EL (cell line): ENCODE data around the gene CTSK.
"Not testable (repeated sequence)": the region's sequence is repeated elsewhere in the genome, so short reads cannot be mapped to it uniquely, and the experiment has no call there.

Experiments
- DNase-seq: peaks from one replicate; pipeline ENCODE4 v3.0.0-alpha.2; 2016

The CTSK gene

DNA sequence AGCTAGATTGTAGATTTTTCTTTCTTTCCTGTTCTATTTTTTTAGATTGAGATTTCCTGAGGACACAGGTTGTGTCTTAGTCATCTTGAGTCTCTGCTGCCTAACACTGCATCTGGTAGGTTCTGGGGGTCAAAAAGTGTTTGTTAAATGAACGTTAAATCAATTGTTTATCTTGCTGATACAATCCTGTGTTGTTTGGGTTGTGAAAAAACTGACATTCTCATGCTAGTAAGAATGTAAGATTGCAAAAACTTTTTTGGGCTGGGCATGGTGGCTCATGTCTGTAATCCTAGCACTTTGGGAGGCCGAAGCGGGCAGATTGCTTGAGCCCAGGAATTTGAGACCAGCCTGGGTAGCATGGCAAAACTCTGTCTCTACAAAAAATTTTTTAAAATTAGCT is 3.4 kb downstream of the CTSK start:
- DNase-seq: no peak

DNA sequence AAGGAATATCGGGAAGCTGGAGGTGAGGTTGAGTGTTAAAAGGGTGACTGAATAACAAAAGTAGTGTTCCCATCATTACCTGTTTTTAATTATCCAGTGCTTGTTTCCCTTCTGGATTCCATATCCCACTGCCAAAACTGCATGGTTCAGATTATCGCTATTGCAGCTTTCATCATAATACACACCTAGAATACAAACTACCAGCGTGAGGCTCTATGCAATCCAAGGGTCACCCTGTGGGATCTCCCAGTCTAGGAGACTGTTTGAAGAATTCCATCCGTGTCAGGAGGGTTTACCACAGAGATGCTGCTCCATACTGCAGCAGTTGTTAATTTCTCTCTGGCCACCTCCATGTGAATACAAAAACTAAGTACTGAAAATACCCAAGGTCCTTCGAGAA is 9.0 kb downstream of the CTSK start:
- no peak for DNase-seq

DNA sequence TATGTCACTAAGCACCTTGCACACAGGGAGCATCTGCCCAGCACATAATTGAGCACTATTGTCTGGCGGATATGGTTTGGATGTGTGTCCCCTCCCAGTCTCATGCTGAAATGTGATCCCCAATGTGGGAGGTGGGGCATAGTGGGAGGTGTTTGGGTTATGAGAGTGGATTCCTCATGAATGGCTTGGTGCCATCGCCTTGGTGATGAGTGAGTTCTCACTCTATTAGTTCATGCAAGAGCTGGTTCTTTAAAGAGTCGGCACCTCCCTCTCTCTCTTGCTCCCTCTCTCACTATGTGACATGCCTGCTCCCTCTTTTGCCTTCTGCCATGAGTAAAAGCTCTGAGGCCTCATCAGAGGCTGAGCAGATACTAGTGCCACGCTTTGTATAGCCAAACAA is 9.5 kb downstream of the CTSK start:
- no peak for DNase-seq

DNA sequence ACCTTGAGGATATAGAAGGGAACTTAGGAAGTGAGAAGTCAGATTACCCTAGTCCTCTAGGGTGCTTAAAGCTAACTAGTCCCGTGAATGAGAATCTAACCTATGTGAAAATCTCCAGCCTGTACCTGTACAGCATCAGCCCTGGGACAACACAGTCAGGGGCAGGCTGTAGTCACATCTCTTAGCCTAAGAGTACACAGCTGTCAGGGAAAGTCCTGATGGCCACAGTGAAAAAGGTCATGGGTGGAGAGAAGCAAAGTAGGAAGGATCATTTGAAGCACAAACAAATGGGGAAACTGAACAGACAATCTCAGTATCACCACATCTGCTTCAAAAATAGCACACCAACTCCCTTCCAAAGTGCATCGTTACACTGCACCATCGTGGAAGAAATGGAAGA is 11.7 kb downstream of the CTSK start:
- DNase-seq: no peak

DNA sequence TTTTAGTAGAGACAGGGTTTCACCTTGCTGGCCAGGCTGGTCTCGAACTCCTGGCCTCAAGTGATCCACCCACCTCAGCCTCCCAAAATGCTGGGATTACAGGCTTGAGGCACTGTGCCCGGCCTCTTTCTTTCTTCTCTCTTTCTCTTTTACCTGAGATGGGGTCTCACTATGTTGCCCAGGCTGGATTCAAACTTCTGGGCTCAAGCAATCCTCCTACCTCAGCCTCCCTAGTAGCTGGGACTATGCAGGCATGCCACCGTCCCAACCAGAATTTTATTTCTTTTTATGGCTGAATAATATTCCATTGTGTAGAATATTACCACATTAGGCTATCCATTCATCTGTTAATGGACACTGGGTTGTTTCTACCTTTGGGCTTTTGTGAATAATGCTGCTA is 14.3 kb downstream of the CTSK start:
- not testable (repeated sequence) for DNase-seq

DNA sequence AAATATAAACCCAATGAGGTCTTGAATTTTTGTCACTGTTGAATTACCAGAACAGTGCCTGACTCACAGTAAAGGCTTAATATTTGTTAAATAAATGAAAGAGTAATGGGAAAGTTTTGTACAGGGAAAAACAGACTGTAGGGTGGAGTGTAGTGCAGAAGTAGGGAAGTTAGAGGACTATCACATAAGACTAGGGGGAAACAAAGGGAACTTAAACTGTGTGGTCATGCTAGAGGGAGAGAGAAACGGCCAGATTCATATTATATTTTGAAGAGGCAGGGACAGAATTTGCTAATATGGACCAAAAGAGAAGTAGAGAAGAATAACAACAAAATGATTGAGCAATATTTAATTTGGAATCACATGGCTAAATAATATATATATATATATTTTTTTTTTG is 14.8 kb downstream of the CTSK start:
- no peak for DNase-seq

DNA sequence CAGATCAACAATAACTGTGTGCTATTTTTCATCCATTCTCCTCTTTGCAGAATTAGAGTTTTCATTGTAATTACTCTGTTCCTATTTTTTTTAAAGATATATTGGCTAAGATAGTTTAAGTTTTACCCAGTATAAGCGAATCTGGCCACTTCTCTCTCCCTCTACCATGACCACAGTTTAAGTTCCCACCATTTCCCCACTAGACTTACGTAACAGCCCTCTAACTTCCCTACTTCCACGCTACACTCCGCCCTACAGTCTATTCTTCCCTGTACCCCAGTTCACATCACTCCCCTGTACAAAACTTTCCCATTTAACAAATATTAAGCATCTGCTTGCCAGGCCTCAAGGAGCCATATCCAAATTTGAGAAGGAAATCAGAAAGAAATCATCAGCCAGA is 16.5 kb downstream of the CTSK start:
- no peak for DNase-seq

DNA sequence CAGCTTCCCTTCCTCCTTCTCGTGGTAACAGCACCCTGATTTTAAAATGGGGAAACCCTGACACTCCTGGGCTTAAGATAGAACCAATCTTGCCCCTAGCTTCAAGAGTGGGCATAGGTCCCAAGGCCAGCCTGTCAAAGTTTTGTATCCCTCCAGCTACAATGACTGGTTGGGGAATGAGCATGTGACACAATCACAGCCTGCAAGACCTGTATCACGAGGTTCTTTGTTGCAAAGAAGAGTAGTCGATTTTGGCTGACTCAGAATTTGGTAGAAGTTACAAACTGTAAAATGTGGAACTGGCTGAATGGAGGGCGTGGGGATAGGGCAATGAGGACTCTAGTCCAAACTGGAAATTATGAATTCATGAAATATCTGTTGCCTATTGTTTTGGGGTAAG is 18.7 kb downstream of the CTSK start:
- no peak for DNase-seq

DNA sequence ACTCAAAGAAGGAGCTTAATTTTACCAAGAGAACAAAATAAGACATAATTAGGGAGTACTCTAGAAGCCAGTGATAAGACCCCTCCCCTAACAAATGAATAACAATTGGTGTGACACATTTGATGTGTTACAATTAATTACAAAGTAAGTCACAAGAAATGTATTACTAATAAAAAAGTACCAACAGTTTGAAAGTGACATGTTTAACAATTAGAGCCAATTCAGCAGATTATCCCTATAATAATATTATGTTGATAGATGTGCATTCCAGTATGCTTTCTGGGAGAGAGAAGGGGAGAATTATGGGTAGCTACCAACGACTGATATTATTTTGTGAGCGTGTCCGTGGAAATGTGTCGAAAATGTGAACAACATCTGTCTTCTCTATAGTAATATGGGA is 19.1 kb downstream of the CTSK start:
- DNase-seq: no peak

DNA sequence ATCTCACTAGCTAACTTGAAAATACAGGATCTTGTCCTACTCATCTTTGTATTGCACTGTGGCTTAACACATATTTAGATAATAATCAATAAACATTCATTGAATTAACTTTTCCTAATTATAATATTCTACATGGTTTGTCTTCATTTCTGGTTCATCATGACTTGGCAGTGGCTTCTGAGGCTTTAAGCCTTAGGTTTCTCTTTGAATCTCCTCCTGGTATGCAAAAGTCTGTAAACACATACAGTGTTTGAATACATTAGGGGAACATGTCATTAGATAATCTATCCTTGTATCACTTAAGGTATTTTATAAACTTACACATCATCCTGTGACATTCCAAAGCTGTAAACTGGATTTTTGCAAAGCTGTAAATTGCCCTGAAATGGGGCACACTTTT is 20.6 kb downstream of the CTSK start:
- no peak for DNase-seq

DNA sequence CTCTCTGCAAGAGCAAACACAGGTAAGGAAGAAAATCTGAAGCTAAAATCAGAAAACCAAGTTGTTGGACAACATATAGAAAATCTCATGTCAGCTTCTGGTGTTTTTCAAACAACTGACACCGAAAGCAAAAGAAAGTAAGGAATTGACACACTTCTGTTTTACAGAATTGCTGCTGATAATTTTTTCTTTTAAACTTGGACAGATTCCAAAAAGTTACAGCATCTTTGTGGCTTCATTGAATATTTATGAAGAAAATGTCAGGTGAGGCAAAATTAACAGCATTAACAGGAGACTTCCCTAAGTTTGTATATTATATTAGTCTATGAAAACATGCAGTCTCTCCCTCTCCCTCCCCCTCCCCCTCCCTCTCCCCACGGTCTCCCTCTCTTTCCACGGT is 27.6 kb downstream of the CTSK start:
- DNase-seq: no peak

DNA sequence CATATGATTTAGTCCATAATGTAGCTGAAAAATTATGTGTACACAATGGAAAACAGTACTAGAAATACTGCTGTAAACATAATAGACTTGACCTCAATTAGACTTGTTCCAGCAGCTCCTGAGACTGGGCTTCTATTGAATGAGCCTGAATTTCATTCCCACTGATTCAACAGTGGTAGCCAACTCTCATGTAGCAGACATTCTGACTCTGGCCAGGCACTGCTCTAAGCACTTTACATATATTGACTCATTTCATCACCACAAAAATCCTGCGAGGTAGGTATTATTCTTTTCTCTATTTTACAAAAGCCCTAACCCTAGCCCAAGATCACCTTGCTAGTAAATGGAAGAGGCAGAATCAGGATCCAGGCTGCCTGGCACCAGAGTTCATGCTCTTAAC is 29.7 kb downstream of the CTSK start:
- no peak for DNase-seq

DNA sequence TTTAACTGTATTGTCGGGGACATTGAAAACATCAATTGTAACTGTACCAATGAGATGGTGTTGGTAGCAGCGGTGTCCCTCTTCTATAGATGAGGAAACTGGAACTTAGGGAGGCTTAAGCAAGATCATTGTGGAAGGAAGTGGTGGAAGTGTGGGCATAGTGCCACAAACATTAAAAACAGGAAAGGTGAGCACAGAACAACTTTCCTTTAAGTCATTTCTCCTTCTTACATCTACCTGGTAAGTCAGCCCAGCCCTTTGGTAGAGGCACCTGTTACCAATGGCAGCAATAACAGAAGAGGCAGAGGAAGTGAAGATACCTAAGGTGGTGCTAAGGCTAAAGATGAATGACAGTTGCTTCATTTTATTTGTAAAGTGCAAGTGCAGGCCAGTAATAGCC is 30.5 kb downstream of the CTSK start:
- DNase-seq: no peak

DNA sequence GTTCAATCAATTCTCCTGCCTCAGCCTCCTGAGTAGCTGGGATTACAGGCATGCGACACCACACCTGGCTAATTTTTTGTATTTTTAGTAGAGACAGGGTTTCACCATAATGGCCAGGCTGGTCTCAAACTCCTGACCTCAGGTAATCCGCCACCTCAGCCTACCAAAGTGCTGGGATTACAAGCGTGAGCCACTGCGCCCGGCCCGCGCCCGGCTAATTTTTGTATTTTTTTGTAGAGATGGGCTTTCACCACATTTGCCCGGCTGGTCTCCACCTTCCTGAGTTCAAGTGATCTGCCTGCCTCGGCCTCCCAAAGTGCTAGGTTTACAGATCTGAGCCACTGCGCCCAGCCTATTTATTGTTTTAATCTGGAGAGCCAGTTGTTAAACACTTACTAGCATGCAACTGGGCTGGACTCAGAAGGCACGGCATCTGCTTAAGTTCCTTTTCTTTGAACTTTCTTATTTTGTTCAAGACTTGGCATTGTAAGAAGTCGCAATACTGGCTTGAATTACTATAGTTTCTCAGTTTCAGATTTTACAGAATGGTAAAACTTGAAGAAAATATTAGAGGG is 32.0 kb downstream of the CTSK start:
- not testable (repeated sequence) for DNase-seq

DNA sequence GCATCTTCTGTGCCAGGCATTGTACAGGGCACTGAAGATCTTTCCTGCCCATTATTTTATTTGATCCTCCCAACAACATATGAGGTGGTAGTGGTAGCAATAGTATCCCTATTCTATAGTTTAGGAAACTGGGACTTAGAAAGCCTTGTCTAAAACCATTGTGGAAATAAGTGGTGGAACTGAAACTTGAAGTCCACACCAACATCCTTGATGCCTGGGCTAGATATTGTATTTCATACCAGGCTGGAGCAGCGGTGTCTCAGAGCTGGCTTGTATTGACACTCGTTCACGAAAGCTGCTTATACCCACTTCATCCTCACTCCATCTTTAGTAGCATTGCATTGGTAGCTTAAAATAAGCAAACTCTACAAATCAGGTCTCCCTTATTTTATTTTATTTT is 32.8 kb downstream of the CTSK start:
- no peak for DNase-seq

DNA sequence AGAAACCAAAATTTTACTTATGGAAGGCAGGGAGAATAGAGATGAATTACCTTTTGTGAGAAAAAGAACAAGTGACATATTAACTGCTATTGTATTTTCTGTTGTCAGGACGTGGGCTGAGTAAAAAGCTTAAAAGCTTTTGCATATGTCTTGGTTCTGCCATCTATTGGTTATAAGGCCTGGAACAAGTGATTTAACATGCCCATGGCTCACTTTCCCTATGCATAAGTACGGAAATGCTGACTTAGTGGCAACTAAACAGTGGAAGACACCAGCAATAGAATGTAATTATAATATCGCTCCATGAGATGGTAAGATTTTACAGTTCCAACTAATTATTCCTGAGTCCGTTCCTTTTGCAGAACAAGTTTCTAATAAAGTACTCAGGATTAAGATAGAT is 35.7 kb downstream of the CTSK start:
- no peak for DNase-seq

DNA sequence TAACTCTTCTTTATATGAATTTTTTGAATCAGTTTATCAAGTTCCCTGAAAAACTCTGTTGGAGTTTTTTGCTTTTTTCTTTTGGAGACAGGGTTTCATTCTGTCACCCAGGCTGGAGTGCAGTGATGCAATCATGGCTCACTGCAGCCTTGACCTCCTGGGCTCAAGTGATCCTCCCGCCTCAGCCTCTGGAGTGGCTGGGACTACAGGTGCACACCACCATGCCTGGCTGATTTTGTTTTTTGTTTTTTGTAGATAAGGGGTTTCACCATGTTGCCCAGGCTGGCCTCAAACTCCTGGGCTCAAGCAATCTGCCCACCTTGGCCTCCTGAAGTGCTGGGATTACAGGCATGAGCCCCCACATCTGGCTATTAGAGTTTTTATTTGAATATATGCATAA is 40.4 kb downstream of the CTSK start:
- not testable (repeated sequence) for DNase-seq

DNA sequence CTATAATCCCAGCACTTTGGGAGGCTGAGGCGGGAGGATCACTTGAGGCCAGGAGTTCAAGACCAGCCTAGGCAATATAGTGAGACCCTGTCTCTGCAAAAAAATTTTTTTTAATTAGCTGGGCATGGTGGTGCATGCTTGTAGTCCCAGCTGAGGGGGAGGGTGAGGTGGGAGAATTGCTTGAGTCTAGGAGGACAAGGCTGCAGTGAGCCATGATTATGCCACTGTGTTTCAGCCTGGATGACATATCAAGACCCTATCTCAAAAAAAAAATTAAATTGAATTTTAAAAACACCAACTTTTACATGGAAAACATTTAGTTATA is 42.1 kb downstream of the CTSK start:
- not testable (repeated sequence) for DNase-seq

DNA sequence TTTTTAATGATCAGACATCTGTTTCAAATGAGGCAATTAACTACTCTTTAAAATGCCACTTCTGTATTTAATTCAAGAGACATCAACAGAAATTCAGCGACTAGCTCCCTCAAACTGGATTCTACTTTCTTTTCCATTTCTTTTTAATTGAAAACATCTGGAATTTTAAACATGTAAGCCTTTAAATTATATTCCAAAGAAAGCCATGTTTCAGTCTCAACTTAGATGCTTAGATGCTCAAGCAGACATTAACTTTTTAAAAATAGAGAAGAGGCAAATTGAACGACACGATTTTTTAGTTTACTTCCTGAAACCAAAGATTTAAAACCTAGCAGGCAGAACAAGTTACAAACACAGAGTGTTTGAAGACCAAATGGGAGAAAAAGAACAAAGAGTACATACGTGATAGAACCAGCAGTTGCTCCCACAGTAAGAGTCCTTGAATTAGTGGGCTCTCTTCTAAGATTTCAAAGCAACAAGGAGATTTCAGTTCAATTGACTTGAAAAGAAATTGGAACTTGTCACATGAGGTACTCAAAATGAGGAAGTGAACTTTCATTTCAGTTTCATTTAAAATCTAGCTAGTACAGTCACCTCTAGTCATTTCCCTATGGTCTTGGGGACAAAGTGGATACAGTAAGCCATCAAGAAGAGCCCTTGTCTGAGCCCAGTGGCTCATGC is 42.6 kb downstream of the CTSK start, which contains the start of gene CTSS:
Gene CTSS (minus strand): TSS at position 483 of the 681 bp plus-strand sequence. CDS start 1,015 bp downstream, outside the sequence.
- DNase-seq: peak; percentile 14

DNA sequence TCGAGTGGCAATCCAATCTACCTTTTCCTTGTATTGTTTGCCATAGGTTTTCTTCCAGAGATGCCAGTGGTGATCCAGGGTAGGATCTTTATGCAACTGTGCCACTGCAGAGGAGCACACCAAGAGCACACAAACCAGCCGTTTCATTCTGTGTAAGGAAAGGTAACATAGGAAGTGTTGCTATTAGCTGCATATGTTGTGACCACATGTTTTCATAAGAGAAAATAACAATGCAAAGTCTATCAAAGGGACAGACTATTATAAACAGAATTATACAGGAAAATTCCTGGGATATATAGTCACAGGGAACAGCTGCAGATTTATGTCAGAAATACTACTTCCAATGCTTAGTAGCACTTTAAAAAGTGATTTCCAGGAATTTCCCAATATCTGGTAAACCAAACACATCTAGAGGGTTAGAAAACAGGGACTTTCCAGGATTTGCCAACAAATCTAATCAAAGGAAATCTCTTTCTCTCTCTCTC is 43.4 kb downstream of the CTSK start:
- peak; percentile 87 for DNase-seq

DNA sequence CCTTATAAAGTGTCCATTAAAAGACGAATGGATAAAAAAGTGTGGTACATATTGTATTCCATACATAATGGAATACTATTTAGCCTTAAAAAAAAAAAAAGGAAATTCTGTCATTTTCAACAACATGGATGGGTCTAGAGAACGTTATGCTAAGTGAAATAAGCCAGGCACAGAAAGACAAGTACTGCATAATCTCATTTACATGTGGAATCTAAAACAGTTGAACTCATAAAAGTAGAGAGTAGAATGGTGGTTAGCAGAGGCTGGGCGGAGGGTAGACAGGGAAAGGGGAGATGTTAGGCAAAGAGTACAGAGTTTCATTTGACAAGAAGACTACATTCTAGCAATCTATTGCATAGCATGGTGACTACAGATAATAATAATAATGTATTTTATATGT is 45.0 kb downstream of the CTSK start:
- DNase-seq: no peak

DNA sequence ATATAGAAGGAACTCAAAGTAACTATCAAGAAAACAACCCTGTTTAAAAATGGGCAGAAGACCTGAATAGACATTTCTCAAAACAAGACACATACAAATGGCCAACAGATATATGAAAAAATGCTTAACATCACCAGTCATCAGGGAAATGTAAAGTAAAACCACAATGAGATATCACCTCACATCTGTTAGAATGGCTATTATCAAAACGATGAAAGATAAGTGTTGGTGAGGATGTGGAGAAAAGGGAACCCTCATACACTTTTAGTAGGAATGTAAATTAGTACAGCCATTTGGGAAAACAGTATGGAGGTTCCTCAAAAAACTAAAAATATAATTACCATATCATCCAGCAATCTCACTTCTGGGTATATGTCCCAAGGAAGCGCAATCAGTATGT is 45.5 kb downstream of the CTSK start:
- DNase-seq: no peak

DNA sequence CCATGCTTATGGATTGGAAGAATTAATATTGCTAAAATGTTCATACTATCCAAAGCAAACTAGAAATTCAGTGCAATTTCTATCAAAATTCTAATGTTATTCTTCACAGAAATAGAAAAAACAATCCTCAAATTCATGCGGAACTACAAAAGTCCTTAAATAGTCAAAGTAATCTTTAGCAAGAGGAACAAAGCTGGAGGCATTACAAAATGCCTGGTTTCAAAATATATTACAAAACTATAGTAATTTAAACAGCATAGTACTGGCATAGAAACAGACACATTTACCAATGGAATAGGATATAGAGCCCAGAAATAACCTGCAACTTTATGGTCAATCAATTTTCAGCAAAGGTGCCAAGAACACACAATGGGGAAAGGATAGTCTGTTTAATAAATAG is 46.3 kb downstream of the CTSK start:
- no peak for DNase-seq

DNA sequence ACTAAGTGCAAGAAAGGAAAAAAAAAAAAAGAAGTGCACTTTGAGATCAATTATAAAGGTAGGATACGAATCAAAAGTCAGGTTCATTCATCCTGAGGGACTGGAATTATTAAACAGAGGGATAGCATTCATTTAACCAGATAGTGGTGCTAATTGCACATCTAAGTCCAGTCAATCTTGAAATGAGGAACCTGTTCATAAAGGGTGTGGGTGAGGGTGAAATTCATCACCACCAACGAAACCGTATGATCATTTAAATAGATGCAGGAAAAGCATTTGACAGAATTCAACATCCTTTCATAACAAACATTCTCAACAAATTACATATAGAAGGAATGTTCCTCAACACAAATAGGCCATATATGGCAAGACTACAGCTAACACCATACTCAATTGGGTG is 48.0 kb downstream of the CTSK start:
- DNase-seq: no peak

DNA sequence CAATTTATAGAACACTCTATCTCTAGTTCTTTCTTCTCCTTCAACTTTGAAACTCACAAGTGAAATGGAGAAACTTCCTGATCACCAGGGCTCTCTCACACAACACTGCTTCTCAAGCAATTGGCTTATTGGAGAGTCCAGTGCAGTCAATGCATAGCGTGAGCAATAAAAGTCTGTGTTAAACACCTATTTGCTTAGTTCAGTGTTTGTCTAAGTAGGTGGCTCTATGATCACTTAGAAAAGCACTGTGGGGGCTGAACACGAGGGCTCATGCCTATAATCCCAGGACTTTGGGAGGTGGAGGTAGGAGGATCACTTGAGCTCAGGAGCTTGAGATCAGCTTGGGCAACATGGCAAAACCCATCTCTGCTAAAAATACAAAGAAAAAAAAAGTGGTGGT is 54.6 kb downstream of the CTSK start:
- DNase-seq: no peak
